HEK293T (cell line): ENCODE results near the gene CBLL1.

Experiments used
- ARNT ChIP-seq: fragments of 450-650 bp; IDR thresholded peaks from 2 replicates; pipeline ENCODE4 v1.6.1; 2017; ENCODE audit warnings: mild to moderate bottlenecking
- BHLHE40 ChIP-seq: fragments of 450-650 bp; IDR thresholded peaks from 2 replicates; pipeline ENCODE4 v1.6.1; 2016; ENCODE audit warnings: mild to moderate bottlenecking, moderate library complexity, borderline replicate concordance
- CTBP1 ChIP-seq: fragments of 450-650 bp; IDR thresholded peaks from 2 replicates; pipeline ENCODE4 v1.6.1; 2016; ENCODE audit warnings: borderline replicate concordance
- ELF4 ChIP-seq: fragments of 450-650 bp; IDR thresholded peaks from 2 replicates; pipeline ENCODE4 v1.6.1; 2017; ENCODE audit warnings: antibody characterized with exemption
- FOXA1 ChIP-seq: fragments of 450-650 bp; IDR thresholded peaks from 2 replicates; pipeline ENCODE4 v1.6.1; 2016; ENCODE audit warnings: mild to moderate bottlenecking
- FOXK2 ChIP-seq: fragments of 450-650 bp; IDR thresholded peaks from 2 replicates; pipeline ENCODE4 v1.6.1; 2016; ENCODE audit warnings: mild to moderate bottlenecking
- L3MBTL2 ChIP-seq: fragments of 450-650 bp; conservative IDR thresholded peaks from 2 replicates; pipeline ENCODE4 v1.6.1; 2016; ENCODE audit warnings: mild to moderate bottlenecking
- NFRKB ChIP-seq: fragments of 450-650 bp; IDR thresholded peaks from 2 replicates; pipeline ENCODE4 v1.6.1; 2016; ENCODE audit warnings: mild to moderate bottlenecking, moderate library complexity
- PKNOX1 ChIP-seq: fragments of 450-650 bp; IDR thresholded peaks from 2 replicates; pipeline ENCODE4 v1.6.1; 2016
- ZNF384 ChIP-seq: fragments of 450-650 bp; IDR thresholded peaks from 2 replicates; pipeline ENCODE4 v1.6.1; 2016

GRCh38 chr7:107809179-107809578 is 65.2 kb downstream of the CBLL1 start:
- TF ChIP-seq FOXK2, result no peak
- no peak for TF ChIP-seq L3MBTL2
- no peak for TF ChIP-seq BHLHE40
- no peak for TF ChIP-seq ZNF384
- no peak for TF ChIP-seq PKNOX1
- no peak for TF ChIP-seq NFRKB
- no peak for TF ChIP-seq ELF4
- no peak for TF ChIP-seq ARNT
- no peak for TF ChIP-seq FOXA1
- TF ChIP-seq CTBP1, result no peak
